NOMO-1 treated with dmso at 0.1 percent for 144 hours (cell line): ENCODE data around the gene RAB36.

Experiments
- DNase-seq: peaks from one replicate; lab custom pipeline; 2025; ENCODE audit not compliant: unreplicated experiment; lab: John Stamatoyannopoulos, UW

The RAB36 gene

DNA sequence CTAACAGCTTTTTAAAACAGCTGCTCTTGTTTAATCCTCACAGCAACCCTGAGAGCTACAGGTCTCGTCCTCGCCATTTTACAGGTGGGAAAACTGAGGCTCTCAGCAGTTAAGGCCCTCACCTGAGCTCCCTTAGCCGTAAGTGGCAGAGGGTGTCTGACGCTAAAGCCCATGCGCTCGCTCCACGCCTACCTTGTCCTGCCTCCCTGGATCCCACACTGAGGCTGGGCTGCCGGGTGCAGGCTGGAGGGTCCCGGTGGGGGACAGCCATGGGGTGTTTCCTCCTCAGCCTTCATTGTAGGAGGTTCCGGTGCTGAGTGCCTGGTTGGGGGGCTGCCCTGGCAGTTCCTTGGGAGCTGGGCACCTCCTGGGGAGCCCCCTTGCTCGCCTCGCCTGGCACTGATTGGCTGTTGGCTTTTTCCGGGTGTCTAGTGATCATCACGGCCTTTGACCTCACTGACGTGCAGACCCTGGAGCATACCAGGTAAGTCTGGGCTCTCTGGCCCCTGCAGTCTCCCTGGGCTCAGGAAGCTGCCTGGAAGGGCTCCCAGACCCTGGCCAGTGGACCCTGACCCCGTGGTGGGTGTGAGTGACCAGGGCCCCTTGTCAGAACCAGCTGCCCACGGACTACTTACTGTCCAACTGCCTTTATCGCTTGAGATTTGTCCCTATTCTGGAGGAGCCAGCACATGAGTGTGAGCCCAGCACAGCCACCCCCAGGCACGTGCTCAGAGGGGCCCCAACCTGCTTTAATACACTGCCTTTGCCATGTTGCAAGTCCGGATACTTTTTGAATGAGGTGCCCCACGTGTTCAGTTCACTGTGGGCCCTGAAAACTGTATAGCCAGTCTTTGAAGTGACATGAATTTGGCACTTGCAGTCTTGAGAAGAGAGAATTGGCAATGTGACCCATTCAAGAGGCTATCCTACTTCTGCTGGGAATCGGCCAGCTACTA is 12.6 kb downstream of the RAB36 start:
- no peak for DNase-seq

DNA sequence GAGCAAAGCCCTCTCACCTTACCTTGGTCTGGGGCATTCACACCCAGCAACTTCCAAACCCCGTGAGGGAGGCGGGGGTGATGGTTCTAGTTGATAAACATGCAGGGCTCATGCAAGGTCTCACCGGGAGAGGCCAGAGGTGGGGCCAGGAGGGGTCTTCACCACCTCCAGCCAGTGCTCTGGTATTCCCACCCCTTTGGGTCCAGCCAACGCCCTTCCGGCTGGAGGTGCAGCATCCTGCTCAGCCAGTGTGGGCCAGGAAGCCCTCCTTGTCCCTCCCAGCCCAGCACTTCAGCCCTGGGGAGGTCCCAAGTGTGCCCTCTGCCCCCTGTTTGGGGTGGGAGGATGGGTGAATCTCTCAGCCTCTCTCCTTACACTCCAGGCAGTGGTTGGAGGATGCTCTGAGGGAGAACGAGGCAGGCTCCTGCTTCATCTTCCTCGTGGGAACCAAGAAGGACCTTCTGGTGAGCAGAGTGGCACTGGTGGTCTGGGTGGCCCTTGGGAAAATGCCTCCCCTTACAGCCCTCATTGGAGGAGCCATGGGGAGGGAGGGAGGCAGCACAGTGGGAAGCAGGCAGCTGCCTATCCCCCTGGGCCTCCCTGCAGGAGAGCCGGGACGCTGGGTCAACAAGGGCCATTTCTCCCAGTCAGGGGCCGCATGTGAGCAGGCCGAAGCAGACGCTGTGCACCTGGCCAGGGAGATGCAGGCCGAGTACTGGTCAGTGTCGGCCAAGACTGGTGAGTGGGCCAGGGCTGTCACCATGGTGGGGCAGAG is 13.4 kb downstream of the RAB36 start:
- no peak for DNase-seq

DNA sequence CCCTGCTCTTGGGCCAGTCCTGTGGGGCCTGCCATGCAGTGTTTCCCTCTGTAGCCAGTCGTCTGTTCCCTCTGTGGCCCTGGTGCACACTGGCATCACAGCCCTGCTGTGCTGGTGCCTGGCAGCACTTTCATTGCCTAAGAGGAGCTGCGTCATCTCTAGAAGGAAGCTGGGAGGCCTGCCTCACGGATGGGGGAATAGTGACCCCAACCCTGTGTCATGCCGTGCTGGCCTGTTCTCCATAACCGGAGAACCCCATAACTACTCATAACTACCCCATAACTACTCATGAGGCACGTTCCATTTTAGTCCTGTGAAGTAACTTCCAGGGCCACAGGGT is 14.0 kb downstream of the RAB36 start:
- DNase-seq = no peak

DNA sequence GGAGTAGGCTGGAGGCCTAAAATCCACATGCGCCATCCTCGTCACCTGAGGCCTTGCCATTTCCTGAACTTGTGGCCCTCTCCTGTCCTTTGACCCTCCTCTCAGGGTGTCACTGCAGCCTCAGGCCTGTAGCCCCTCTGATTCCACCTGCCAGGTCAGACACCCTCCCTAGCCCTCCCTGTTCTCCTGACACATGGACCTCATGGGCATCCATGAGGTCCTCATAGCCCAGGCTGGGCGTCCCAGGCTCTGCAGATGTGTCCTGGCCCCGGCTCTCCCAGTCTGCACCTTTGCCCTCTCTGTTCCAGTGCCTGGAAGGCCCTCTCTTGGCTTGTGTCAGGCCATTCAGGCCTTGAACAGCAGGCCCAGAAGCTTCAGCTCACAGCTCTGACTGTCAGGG is 15.8 kb downstream of the RAB36 start:
- no peak for DNase-seq

DNA sequence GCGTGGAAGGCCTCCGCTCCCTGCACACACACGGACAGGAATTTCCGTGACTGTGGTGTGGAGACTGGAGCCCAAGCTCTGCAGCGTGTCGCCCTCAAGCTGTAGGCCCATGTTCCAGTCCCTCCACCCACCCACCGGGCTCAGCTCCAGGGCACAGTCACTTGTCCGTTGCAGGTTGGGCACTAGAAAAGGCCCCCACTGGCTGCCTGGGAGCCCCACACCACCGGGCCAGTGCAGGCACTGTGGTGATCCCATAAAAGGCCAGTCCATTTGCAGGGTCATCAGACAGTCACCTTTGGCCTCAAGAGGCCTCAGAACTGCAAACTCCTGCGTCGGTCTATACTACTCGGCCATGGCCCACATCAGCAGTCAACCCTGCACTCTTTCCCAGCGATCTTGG is 16.3 kb downstream of the RAB36 start:
- no peak for DNase-seq

DNA sequence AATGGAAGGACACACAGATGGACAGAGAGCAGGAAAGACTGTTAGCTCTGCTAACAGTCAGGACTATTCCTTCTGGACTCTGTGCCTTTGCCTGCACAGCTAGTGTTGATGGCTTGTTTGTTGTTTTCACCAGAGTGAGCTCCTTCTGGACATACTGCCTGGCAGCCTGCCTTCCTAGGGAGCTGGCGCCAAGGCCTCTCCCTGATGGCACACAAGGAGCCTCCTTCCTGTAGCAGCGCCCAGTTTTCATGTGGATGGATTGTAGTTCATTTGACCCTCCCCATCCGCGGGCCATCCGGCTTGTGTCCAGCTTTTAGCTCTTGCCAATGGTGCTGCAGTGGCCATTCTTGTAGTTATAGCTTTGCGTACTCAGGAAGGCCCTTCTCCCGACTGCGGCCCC is 18.4 kb downstream of the RAB36 start:
- no peak for DNase-seq

DNA sequence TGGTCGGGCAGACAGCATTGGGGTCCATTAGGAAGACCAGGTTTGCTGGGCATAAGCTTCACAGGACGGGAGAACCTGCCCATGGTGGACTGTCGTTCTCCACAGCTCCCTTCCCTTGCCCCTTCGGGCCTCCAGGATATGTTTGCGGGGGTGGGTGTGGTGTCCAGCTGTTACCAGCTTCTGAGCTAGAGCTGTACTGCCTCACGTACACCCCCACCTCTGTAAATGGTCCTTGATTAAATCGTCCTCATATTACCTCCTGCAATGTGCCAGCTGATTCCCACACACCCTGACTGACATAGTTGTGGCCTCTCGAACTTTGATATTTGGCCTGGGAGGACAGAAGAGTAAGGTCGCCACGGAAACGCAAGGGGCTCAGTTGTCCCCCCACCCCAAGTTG is 18.8 kb downstream of the RAB36 start:
- DNase-seq = no peak

DNA sequence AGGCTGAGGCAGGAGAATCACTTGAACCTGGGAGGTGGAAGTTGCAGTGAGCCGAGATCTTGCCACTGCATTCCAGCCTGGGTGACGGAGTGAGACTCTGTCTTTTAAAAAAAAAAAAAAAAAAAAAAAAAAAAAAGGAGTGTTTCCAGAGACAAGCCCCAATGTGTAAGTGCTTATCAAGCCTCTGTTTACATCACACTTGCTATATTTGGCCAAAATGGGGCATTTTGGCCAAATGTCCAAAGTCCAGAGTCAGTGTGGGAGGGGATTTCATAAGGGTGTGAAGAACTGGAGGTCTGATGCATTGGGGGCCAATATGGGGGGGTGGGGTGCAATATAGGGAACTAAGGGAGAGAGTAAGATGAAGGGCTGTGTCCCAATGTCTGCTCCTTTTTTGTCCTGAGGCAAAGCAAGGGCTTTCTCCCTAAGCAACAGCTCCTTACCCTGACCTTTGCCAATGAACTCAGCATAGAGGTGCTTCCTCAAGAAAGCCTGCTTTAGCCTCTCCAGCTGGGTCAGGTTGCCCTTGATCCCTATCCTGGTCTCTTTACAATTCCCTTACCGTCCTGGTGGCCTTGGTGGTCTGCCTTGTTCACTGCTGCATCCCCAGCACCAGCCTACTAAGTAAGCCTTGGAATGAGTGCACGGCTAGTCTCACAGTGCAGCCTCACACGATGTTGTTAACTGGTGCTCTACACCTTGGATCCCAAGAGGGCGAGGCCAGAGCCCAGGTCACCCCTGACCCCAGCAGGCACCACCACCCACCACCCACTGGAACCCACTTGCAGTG is 21.0 kb downstream of the RAB36 start:
- no peak for DNase-seq

DNA sequence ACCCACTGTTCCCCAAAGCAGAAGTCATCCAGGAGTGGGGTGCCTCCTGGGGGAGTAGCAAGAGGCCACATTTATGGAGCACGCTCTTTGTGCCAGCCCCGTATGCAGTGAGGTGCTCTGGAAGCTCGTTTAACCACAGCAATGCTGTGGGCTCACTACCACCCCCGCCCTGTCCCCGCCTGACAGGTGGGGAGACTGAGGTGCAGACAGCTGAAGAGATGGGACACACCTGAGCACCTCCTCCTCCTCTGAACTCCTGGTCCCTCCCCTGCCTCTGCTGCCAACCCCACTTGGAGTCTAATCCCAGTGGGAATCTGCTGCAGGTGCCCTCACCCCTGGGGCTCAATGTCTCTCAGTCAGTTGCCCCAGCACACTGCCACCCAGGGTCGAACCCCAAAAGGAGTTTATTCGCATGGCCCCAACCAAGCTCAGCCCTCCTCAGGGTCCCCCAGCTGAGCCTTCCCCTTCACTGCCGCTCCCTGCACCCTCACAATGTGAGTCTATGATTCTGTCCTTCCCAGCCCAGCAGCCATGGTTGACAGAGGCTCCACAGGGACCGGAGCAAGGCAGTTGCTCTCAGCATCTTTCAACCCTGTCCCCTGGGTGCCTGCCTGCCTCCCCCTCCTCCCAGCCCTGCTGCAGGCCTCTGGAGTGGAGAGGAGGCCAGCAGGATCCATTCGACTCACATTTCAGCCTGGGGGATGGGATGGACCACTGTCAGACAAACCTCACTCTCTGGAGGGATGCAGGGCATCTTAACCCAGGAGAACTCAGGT is 21.8 kb downstream of the RAB36 start:
- DNase-seq = no peak

DNA sequence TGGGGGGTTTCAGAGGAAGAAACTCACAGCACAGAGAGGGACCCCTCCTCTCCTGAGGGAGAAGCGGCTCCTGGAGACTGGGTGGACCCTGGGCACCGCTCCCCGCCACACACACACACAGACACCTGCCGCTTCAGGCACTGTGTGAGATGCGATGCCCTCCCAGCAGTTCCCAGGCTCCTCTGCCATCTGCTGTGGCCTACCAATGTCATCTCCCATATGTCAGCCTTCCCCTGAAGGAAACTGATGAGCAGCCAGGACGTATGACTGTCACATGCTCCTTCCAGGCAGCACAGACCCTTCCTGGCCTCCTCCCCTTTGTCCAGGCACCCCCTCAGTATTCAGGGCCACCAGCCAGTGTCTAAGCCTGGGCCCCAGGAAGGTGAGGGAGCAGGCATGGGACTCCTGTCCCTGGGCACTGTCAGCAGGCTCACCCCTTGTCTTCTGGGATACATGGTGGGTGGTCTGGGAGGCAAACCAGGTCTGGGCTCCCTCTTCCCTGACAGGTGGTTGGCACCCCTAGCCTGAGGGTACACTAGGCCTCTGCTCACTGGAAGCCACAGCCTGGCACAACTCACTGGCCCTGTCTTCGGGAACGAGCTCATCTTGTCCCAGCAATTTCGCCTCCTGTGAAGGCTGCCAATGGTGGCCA is 23.2 kb downstream of the RAB36 start:
- no peak for DNase-seq

DNA sequence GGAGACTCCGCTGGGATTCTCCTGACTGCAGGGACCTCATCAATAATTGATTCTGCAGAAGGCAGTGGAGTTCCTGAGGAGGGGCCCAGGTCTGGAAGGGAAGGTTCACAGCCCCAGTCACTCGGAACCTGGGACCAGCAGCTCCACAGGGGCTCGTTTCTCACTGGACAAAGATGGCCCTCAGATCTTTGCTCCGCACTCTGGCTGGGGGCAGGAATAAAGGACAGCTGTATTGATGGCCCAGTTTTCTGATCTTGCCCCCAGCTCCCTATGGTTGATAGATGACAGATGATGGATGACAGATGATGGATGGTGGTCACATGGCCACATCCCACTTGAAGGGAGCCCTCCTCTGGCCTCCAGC is 23.7 kb downstream of the RAB36 start:
- no peak for DNase-seq

DNA sequence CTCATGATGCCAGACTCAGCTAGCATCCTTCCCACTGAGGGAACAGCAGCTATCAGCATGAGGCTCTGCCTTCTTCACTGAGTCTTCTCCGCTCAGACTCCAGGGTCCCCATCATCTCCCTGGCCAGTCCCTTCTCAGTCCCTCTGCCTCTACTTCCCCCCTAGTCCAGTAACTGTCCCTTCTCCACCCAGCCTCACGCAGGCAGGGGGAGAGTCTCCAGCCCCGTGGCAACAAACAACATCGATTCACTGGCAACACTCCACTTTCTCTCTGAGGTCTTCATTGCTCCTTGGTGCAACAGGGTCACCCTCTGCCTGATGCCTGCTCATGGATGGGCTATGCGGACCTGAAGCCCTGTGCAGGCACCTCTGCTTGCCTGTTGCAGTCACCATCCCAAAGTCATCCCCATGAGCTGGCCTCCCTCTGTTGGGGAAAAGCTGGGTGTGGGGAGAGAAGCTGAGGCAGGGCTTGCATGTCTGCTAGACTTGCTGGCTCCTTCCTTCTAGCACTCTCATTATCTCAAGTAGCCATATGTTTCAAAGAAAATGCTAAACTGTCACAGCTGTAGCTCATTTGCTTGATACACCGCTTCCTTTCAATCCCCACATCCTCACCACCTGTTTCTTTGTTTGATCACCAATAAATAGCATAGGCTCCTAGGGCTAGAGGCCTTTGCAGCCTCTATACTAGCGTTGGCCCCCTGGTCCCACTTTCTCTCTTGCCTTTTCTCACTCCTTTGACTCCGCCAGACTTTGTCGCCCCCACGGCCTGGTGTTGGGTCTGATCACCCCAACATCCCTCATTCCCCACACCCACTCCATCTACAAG is 30.8 kb downstream of the RAB36 start:
- no peak for DNase-seq

DNA sequence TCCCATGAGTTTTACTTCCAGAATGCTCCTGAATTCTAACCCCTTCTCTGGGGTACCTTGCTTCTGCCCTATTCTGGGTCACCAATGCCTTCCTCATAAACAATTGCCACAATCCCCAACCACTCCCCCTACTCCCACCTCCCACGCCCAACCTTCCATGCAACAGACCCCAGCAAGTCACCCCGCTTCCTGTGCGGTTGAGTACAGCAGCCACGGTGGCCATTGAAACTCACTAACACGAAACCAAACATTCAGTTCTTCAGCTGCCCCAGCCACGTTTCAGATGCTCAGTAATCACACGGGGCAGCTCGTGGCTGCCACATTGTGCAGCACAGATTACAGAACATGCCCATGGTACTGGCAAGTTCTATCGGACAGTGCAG is 31.4 kb downstream of the RAB36 start:
- no peak for DNase-seq

DNA sequence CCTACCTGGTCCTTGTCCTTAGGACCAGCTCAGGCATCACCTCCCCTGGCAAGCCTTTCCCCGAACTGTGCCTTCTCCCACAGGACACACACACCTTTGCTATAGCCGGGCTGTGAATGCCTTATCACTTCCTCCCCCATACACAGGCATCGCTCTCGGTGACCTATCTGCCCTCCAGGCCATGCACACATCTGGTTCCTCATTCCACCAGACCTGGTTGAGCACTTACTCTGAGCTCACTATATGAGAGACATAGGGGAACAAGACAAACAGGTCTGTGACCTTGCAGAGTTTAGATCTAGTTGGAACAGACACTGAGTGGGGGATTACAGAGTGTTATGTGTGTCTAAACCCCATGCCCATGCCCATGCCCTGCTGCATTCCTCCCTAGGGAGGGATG is 31.9 kb downstream of the RAB36 start:
- peak; percentile 38 for DNase-seq

DNA sequence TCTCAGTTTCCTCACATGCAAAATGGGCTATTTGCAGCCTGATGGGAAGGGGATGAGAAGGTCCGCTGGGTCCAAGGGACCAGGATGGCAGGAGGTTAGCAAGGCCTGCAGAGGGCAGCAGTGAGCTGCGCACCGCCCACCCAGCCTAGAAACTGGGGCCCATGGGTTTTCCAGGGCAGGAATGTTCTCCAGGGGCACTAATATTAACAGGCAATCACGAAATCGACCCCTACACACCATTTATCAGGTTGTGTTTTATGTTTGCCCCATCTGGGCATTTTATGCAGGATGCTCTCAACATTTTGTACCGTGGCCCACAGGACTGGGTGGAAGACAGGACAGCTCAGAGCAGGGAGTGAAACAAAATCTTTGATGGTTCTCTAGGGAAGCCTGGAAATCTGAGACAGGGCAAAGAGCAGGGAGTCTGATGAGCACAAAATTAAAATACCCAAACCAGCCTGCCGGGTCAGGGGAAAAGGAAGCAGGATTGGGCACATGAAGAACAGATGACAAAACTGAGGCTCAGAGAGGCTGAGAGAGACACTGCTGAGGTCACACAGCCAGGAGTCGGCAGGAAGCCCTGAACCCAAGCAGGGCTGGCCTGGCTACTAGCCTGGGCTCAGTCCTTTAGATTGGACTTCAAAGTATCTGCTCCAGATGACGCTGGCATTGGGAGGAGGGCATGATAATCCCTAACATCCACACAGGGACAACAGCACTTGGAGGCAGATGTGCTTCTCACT is 33.4 kb downstream of the RAB36 start:
- no peak for DNase-seq

DNA sequence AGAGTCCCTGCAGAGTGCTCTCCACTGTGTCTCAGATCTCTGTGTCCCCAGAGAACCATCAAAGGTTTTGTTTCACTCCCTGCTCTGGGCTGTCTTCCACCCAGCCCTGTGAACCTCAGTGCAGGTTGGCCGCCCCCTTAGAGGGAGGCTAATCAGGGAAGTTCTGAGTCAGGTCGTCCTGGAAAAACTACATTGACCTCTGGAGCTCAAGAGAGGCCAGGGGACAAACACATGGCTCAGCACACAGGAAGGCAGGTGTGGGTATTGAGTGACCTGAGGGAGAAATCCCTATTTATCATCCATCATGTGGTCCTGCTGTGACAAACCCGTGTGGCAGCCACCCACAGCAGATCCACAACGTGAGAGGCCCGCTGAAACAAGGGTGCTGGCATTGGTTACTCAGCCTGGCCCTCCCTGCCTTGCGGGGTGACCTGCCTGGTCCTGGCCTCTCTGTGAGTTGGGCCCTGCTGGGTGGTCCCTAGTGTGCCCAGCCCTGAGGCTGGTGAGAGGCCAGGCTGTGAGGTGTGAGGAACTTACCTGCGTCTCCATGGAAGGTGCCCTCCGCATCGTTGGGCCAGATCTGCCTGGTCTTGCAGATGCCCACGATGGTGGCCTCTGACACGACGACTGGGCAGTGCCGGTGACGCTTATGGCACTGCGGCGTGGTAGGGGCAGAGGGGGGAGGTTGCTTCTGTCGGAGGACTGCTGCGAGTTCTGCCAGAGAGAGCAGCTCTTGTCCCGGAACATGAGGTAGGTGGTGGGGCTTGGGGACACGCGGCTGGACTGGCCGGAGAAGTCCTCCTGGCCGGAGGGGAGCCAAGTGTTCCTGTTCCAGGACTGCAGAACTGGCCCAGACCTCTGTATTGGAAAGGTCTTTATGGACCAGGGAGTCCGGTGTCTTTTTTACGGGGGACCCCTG is 34.4 kb downstream of the RAB36 start:
- DNase-seq = no peak

DNA sequence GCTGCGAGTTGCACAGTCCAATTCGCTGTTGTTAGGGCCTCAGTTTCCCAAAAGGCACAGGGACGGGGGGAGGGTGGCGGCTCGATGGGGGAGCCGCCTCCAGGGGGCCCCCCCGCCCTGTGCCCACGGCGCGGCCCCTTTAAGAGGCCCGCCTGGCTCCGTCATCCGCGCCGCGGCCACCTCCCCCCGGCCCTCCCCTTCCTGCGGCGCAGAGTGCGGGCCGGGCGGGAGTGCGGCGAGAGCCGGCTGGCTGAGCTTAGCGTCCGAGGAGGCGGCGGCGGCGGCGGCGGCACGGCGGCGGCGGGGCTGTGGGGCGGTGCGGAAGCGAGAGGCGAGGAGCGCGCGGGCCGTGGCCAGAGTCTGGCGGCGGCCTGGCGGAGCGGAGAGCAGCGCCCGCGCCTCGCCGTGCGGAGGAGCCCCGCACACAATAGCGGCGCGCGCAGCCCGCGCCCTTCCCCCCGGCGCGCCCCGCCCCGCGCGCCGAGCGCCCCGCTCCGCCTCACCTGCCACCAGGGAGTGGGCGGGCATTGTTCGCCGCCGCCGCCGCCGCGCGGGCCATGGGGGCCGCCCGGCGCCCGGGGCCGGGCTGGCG is 35.1 kb downstream of the RAB36 start, which contains the start of gene BCR:
Gene BCR, plus strand, starts transcription at position 209 of the 592 bp plus-strand sequence. CDS start 452 bp downstream, outside the sequence.
- DNase-seq = peak; percentile 64
